HepG2 (cell line): ENCODE measurements around the gene ANP32A. TPM values are rescaled to one million over a fixed set of nuclear protein-coding genes. Genes with fewer than 3 reads are reported as not detected.

Experiments used
- ADNP ChIP-seq: sonication (generic); formaldehyde crosslinking; IDR thresholded peaks from 2 replicates; pipeline ENCODE4 v1.4.0; 2020; ENCODE audit warnings: missing genetic modification reagents
- BCLAF1 ChIP-seq: fragments of 450-650 bp; IDR thresholded peaks from 2 replicates; pipeline ENCODE4 v1.6.1; 2017; ENCODE audit warnings: mild to moderate bottlenecking
- FUBP1 ChIP-seq: sonication (generic); formaldehyde crosslinking; IDR thresholded peaks from 2 replicates; pipeline ENCODE4 v1.5.1; 2020; ENCODE audit warnings: missing genetic modification reagents, mild to moderate bottlenecking, borderline replicate concordance
- HNF4A ChIP-seq: sonication (generic); formaldehyde crosslinking; IDR thresholded peaks from 2 replicates; pipeline ENCODE4 v1.4.0; 2020; ENCODE audit warnings: missing genetic modification reagents
- IRF2 ChIP-seq: IDR thresholded peaks from 2 replicates; pipeline ENCODE4 v1.6.1; 2018; ENCODE audit warnings: missing genetic modification reagents, missing compliant biosample characterization
- JDP2 ChIP-seq: sonication (generic); formaldehyde crosslinking; IDR thresholded peaks from 2 replicates; pipeline ENCODE4 v1.8.1; 2022; ENCODE audit warnings: missing genetic modification reagents, borderline replicate concordance
- KDM5A ChIP-seq: fragments of 200-600 bp; sonication (generic); IDR thresholded peaks from 2 replicates; pipeline ENCODE4 v1.7.0; 2018; ENCODE audit warnings: antibody characterized with exemption, mild to moderate bottlenecking, low read length, borderline replicate concordance
- MED8 ChIP-seq: sonication (generic); formaldehyde crosslinking; IDR thresholded peaks from 2 replicates; pipeline ENCODE4 v1.8.1; 2023; ENCODE audit warnings: mild to moderate bottlenecking, missing genetic modification reagents; ENCODE audit not compliant: insufficient replicate concordance
- NCOA2 ChIP-seq: sonication (generic); formaldehyde crosslinking; IDR thresholded peaks from 2 replicates; pipeline ENCODE4 v1.8.0; 2022; ENCODE audit warnings: inconsistent platforms
- NFYC ChIP-seq: IDR thresholded peaks from 2 replicates; pipeline ENCODE4 v1.6.1; 2016; ENCODE audit warnings: missing genetic modification reagents, missing compliant biosample characterization
- NR2C2 ChIP-seq: sonication (generic); formaldehyde crosslinking; IDR thresholded peaks from 2 replicates; pipeline ENCODE4 v1.4.0; 2020; ENCODE audit warnings: missing genetic modification reagents, mild to moderate bottlenecking, moderate library complexity, borderline replicate concordance
- PHF21A ChIP-seq: sonication (generic); formaldehyde crosslinking; IDR thresholded peaks from 2 replicates; pipeline ENCODE4 v1.5.0; 2020; ENCODE audit warnings: mild to moderate bottlenecking, missing genetic modification reagents
- POLR2A ChIP-seq, 2 experiments: IDR thresholded peaks; 2 replicates each; pipeline ENCODE4 v1.6.1; 2011; ENCODE audit warnings: low read depth in 2 of 2, low read length in 2 of 2, mild to moderate bottlenecking in 1 of 2, moderate library complexity in 1 of 2; ENCODE audit not compliant: insufficient read depth in 1 of 2
- RARG ChIP-seq: sonication (generic); formaldehyde crosslinking; IDR thresholded peaks from 2 replicates; pipeline ENCODE4 v1.4.0; 2020; ENCODE audit warnings: low read depth, mild to moderate bottlenecking, missing genetic modification reagents
- RFXANK ChIP-seq: IDR thresholded peaks from 2 replicates; pipeline ENCODE4 v1.6.1; 2016
- ZBTB20 ChIP-seq: sonication (generic); formaldehyde crosslinking; IDR thresholded peaks from 2 replicates; pipeline ENCODE4 v1.8.1; 2023; ENCODE audit warnings: missing genetic modification reagents, low read depth, mild to moderate bottlenecking, borderline replicate concordance
- ZNF496 ChIP-seq: sonication (generic); formaldehyde crosslinking; IDR thresholded peaks from 2 replicates; pipeline ENCODE4 v1.8.1; 2023; ENCODE audit warnings: mild to moderate bottlenecking, moderate library complexity, missing genetic modification reagents; ENCODE audit not compliant: insufficient replicate concordance
- ZNF546 ChIP-seq: sonication (generic); formaldehyde crosslinking; conservative IDR thresholded peaks from 2 replicates; pipeline ENCODE4 v1.8.1; 2023; ENCODE audit warnings: mild to moderate bottlenecking, missing genetic modification reagents
- ZNF773 ChIP-seq: sonication (generic); formaldehyde crosslinking; IDR thresholded peaks from 2 replicates; pipeline ENCODE4 v1.4.0; 2020; ENCODE audit warnings: missing genetic modification reagents, borderline replicate concordance
- polyA plus RNA-seq, 8 experiments: library from polyadenylated mRNA; depleted of rRNA in 3 of 8; stranded (reverse) in 7 of 8; unstranded in 1 of 8; fragments of >200 nt; fragmentation: Illumina TruSeq in 4 of 8; extraction: Trizol in 4 of 8; gene quantifications; 2 replicates each; pipeline versions ENCODE4 v1.2.1 to v1.2.3, GENCODE V29; 2011 to 2016; ENCODE audit warnings: low read depth in 4 of 8, missing spikeins in 1 of 8, mixed read lengths in 1 of 8; ENCODE audit not compliant: insufficient read depth in 1 of 8
- total RNA-seq, 5 experiments: library from RNA; depleted of rRNA; stranded (reverse); fragments of >200 nt; fragmentation: Illumina TruSeq; extraction: Trizol; gene quantifications; 2 replicates each; pipeline ENCODE4 v1.2.3, GENCODE V29; 2016; ENCODE audit warnings: low read depth in 1 of 5
- TF ChIP-seq, protein P1 (sequence below): sonication (generic); formaldehyde crosslinking; IDR thresholded peaks from 2 replicates; pipeline ENCODE4; 2020; ENCODE audit warnings: missing genetic modification reagents, mild to moderate bottlenecking, borderline replicate concordance

ANP32A gene
- total and polyA plus RNA-seq, 2 of the 13 experiments (the other 11 are each of a cell fraction or from before 2014, with no cell fraction given) = 60.6 to 206 TPM

GRCh38 chr15:68817304-68818065 is 3.2 kb downstream of the ANP32A start (continued):
- TF ChIP-seq ZNF773 (no peak), NR2C2 (CRISPR knock-in tag) (no peak), NFYC (CRISPR knock-in tag) (no peak), IRF2 (CRISPR knock-in tag) (no peak), JDP2 (CRISPR knock-in tag) (no peak), BCLAF1 (no peak), POLR2A (IDR thresholded peaks at IDR 0.05; ENCODE audit: insufficient read depth in 1 of 2, low read depth in 2 of 2, low read length in 2 of 2) (no peak; a peak in 1 of 4 replicates), PHF21A (CRISPR knock-in tag) (no peak), FUBP1 (no peak), KDM5A (no peak), HNF4A (CRISPR knock-in tag) (no peak), ADNP (no peak), ZBTB20 (CRISPR knock-in tag) (no peak), RFXANK (CRISPR knock-in tag) (no peak), MED8 (CRISPR knock-in tag) (no peak), ZNF496 (CRISPR knock-in tag) (no peak), ZNF546 (no peak), RARG (no peak), NCOA2 (CRISPR knock-in tag) (no peak)
- TF ChIP-seq, protein P1, sequence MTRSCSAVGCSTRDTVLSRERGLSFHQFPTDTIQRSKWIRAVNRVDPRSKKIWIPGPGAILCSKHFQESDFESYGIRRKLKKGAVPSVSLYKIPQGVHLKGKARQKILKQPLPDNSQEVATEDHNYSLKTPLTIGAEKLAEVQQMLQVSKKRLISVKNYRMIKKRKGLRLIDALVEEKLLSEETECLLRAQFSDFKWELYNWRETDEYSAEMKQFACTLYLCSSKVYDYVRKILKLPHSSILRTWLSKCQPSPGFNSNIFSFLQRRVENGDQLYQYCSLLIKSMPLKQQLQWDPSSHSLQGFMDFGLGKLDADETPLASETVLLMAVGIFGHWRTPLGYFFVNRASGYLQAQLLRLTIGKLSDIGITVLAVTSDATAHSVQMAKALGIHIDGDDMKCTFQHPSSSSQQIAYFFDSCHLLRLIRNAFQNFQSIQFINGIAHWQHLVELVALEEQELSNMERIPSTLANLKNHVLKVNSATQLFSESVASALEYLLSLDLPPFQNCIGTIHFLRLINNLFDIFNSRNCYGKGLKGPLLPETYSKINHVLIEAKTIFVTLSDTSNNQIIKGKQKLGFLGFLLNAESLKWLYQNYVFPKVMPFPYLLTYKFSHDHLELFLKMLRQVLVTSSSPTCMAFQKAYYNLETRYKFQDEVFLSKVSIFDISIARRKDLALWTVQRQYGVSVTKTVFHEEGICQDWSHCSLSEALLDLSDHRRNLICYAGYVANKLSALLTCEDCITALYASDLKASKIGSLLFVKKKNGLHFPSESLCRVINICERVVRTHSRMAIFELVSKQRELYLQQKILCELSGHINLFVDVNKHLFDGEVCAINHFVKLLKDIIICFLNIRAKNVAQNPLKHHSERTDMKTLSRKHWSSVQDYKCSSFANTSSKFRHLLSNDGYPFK = peak; percentile 82
